Measurements from ENCODE around the gene TSKU.
"Not testable (repeated sequence)": the region's sequence is repeated elsewhere in the genome, so short reads cannot be mapped to it uniquely, and the experiment has no call there.

TSKU gene

GRCh38 chr11:76824980-76825725, 42.0 kb downstream of the TSKU start:
- DNase-seq (ENCODE audit: low read depth), result no peak

GRCh38 chr11:76825726-76826396, 42.7 kb downstream of the TSKU start:
- DNase-seq (ENCODE audit: low read depth), result no peak

GRCh38 chr11:76826508-76826907, 43.4 kb downstream of the TSKU start:
- not testable (repeated sequence) for DNase-seq (ENCODE audit: low read depth)

- DNase-seq (ENCODE audit: low read depth), result not testable (repeated sequence)
Observed at GRCh38 chr11:76827005-76827404, 43.8 kb downstream of the TSKU start.

- DNase-seq (ENCODE audit: low read depth), result no peak
Observed at GRCh38 chr11:76830639-76831327, 47.6 kb downstream of the TSKU start.

GRCh38 chr11:76831686-76832310, 48.6 kb downstream of the TSKU start:
- no peak for DNase-seq (ENCODE audit: low read depth)

- DNase-seq (ENCODE audit: low read depth), result no peak
Observed at GRCh38 chr11:76832361-76832760, 49.2 kb downstream of the TSKU start.

- DNase-seq (ENCODE audit: low read depth), result no peak
Observed at GRCh38 chr11:76834151-76834550, 51.0 kb downstream of the TSKU start.

GRCh38 chr11:76835036-76835435, 51.9 kb downstream of the TSKU start:
- no peak for DNase-seq (ENCODE audit: low read depth)

- DNase-seq (ENCODE audit: low read depth), result no peak
Observed at GRCh38 chr11:76835928-76836612, 52.9 kb downstream of the TSKU start.

- no peak for DNase-seq (ENCODE audit: low read depth)
Observed at GRCh38 chr11:76836613-76837291, 53.6 kb downstream of the TSKU start.

GRCh38 chr11:76837696-76838677, 54.8 kb downstream of the TSKU start:
- DNase-seq (ENCODE audit: low read depth), result no peak

- no peak for DNase-seq (ENCODE audit: low read depth)
Observed at GRCh38 chr11:76838678-76839068, 55.5 kb downstream of the TSKU start.

- DNase-seq (ENCODE audit: low read depth), result no peak
Observed at GRCh38 chr11:76839311-76839710, 56.2 kb downstream of the TSKU start.

GRCh38 chr11:76841923-76842452, 58.8 kb downstream of the TSKU start:
- DNase-seq (ENCODE audit: low read depth), result no peak

GRCh38 chr11:76843907-76844306, 60.8 kb downstream of the TSKU start:
- DNase-seq (ENCODE audit: low read depth), result no peak

GRCh38 chr11:76844511-76844910, 61.4 kb downstream of the TSKU start:
- no peak for DNase-seq (ENCODE audit: low read depth)

- DNase-seq (ENCODE audit: low read depth), result no peak
Observed at GRCh38 chr11:76845069-76845468, 61.9 kb downstream of the TSKU start.

GRCh38 chr11:76846441-76846840, 63.3 kb downstream of the TSKU start:
- DNase-seq (ENCODE audit: low read depth), result no peak

Data from CMK (cell line).